GM21528 (cell line): Measurements from ENCODE around the gene TMEM139.
A peak's percentile ranks its signal among the peaks of the same experiment; 100 is the strongest.
"Not testable (repeated sequence)": the region's sequence is repeated elsewhere in the genome, so short reads cannot be mapped to it uniquely, and the experiment has no call there.

ENCODE experiments used
- ATAC-seq: cut with Tn5 transposase; IDR thresholded peaks from one replicate; pipeline ENCODE4 v1.9.1; 2021; ENCODE audit warnings: mild to moderate bottlenecking, moderate library complexity; ENCODE audit not compliant: unreplicated experiment, low FRiP score

Gene TMEM139

GRCh38 chr7:143287935-143288826 is 3.4 kb downstream of the TMEM139 start, which contains the start of gene CASP2:
CASP2 (plus strand) TSS chr7:143288351; CDS start chr7:143288456, 105 bp downstream.
- peak; percentile 88 for ATAC-seq

GRCh38 chr7:143288836-143289235 is 4.1 kb downstream of the TMEM139 start:
- no peak for ATAC-seq

DNA sequence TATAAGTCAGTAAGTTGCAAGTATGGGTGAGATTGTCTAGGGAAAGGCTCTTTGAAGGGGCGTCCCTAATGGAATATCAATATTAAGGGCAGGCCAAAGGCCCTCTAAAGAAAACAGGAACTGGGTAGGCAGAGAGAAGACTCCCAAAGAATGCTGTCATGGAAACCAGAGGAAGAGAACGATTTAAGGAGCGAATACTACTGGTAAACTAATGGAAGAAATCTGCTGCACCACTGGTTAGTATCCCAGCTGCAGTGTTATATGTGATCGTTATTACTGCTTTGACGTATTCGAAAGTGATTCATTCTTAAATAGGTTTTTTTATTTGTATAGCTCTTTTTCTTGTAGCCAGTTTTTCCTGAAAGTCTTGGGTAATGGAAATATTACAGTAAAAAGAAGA is 4.7 kb downstream of the TMEM139 start:
- no peak for ATAC-seq

- not testable (repeated sequence) for ATAC-seq
Observed at GRCh38 chr7:143289888-143290287, 5.1 kb downstream of the TMEM139 start.

- no peak for ATAC-seq
Observed at GRCh38 chr7:143290293-143290692, 5.5 kb downstream of the TMEM139 start.

DNA sequence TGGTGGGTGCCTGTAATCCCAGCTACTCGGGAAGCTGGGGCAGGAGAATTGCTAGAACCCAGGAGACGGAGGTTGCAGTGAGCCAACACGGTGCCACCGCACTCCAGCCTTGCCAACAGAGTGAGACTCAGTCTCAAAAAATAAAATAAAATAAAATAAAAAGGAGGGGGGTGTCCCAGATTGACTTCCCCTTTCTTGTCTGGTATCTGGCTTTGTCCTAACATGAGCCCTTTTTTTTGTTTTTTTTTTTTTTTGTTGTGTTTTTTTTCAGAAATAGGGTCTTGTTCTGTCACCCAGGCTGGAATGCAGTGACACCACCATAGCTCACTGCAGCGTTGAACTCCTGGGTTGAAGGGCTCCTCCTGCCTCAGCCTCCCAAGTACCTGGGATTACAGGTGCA is 8.1 kb downstream of the TMEM139 start:
- ATAC-seq = no peak

GRCh38 chr7:143295870-143296269 is 11.1 kb downstream of the TMEM139 start:
- ATAC-seq = no peak

- no peak for ATAC-seq
Observed at GRCh38 chr7:143296686-143297085, 11.9 kb downstream of the TMEM139 start.

DNA sequence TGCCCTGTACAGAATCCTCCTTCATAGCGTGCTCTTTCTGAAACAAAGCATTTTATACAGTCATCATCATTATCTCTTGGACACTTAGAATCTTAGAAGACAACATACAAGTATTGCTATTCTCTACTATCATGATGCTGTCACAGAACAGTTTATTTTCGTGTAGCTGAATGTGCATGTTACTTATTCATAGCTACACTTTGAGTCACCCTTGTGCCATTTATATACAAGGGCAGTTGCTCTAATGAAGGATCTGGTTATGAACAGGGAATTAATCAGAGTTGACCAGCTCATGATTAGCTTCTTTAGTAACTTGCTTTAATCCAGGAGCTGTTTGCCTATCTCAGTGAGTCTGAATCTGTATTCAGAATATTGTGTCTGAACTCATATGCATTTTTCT is 14.6 kb downstream of the TMEM139 start:
- no peak for ATAC-seq

DNA sequence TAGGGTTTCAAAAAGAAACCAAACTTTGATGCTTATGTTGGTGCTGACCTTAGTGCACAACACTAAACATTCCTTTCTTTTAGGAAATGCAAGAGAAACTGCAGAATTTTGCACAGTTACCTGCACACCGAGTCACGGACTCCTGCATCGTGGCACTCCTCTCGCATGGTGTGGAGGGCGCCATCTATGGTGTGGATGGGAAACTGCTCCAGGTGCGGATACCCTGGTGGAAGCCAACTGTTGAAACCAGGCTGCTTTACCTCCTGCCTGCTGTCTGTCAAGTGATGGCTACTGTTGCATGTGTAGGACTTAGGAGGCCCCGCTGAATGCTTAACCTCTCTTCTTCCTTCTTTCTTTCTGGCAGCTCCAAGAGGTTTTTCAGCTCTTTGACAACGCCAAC is 15.1 kb downstream of the TMEM139 start:
- no peak for ATAC-seq

DNA sequence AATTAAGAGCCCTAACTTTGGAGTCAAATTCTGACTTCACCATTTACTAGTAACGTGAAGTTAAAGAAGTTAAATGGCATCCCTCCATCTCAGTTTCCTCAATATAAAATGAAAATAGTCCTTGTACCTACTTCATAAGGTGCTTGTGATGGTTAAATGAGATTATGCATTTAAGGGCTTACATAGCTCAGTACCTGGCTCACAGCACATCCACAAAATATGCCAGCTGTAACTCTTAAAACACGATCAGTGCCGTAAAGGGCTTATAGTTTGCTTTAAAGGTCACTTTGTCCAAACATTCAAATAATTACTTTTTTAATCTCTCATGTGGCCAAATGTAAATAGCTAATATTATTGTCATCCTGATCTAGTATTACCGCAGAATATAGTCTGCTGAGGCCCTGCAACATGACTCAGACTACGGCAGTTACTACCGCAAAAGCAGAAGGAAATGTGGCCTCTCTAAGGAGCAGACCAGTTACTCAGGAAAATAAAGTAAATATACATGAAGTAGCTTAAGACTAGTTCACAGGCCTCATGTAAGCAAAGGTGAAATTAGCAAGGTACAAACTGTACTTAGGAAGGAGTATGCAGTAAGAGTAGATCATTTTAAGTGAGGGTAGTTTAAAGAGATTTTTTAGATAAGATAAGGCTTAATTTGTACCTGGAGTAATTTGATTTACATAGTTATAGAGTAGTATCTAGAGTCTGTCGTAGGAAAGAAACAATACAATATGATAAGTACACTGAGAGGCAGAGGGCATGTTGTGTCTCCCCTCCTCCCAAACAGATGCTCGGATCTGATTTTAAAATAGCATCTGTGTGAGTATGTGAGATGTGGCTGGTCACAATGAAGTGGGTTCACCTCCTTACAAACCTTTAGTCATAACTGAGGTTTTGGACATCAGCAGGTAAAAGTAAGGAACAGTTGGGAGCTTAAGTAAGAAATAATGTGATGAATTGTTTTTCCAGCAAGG is 16.5 kb downstream of the TMEM139 start:
- ATAC-seq = no peak

- no peak for ATAC-seq
Observed at GRCh38 chr7:143303733-143304132, 19.0 kb downstream of the TMEM139 start.

GRCh38 chr7:143304938-143305337 is 20.2 kb downstream of the TMEM139 start:
- ATAC-seq = no peak

GRCh38 chr7:143305423-143306070 is 20.8 kb downstream of the TMEM139 start:
- no peak for ATAC-seq

DNA sequence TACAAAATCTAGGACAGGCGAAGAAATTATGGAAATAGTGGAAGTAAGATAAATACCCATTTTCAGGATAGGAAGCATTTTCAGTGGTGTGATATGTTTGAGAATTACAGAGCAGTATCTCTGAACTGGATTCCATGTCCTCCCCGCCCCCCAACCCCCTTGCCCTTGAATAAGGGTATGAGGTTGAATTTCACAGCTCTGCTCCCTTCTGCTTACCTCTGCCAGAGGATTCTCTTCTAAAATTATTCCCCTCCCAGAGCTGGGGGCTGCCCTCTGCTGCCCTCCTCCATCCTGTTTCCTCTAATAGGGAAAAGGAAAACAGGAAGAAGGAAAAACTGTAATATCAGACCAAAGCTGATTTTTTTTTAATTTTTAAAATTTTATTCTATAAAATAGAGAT is 23.9 kb downstream of the TMEM139 start:
- no peak for ATAC-seq

GRCh38 chr7:143314127-143314526 is 29.4 kb downstream of the TMEM139 start:
- no peak for ATAC-seq

- ATAC-seq = no peak
Observed at GRCh38 chr7:143315776-143316175, 31.0 kb downstream of the TMEM139 start, which contains the start of gene CLCN1. CLCN1 (plus strand) TSS chr7:143316111; CDS start chr7:143316213, 102 bp downstream.

GRCh38 chr7:143316492-143316891 is 31.7 kb downstream of the TMEM139 start:
- no peak for ATAC-seq

- no peak for ATAC-seq
Observed at GRCh38 chr7:143318661-143319060, 33.9 kb downstream of the TMEM139 start.

DNA sequence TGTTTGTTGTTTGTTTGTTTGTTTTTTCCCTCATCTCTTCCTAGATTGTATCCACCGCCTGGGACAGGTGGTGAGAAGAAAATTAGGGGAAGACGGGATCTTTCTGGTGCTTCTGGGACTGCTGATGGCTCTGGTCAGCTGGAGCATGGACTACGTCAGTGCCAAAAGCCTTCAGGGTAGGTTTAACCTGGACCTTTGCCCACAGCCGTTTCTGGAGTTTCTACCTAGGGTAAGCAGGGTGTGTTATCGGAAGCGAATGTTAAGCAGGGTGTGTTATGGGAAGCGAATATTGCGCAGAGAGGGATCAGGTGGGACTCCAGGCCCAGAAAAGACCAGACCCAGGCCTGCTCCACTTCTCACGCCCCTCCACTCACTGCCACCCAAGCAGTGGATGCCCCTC is 35.9 kb downstream of the TMEM139 start:
- ATAC-seq = no peak
